ENCODE results near the gene CCDC191.

Gene CCDC191

GRCh38 chr3:114056130-114057010 lies at the start of gene CCDC191, which contains the start of gene QTRT2:
TSS of gene CCDC191 (minus strand) at chr3:114056526. CDS start at chr3:114056466, 60 bp downstream.
TSS of gene QTRT2 (plus strand) at chr3:114056737. CDS start at chr3:114065258, 8,521 bp downstream.
- Histone ChIP-seq H3K27ac (peak within 1 kb of the TSS; percentile 74), H3K79me2 (ENCODE audit: insufficient read depth, low read depth) (peaks cover 48% of the 10 kb centered on the region), H3K4me2 (peak within 1 kb of the TSS; percentile 92), H2AFZ (ENCODE audit: low read depth) (peak within 1 kb of the TSS; percentile 76), H3K4me1 (ENCODE audit: low read depth, poor library complexity, severe bottlenecking) (peaks cover 23% of the 10 kb centered on the region), H3K4me3 (IDR thresholded peaks at IDR 0.05; ENCODE audit: insufficient read depth, low read depth, low read length) (peak within 1 kb of the TSS; percentile 85), H4K20me1 (ENCODE audit: insufficient read depth) (no peaks in the 10 kb centered on the region), H3K9ac (peak within 1 kb of the TSS; percentile 87), H3K36me3 (ENCODE audit: insufficient read depth) (no peaks in the 10 kb centered on the region; the same call in 1 of the 2 replicates), H3K27me3 (ENCODE audit: insufficient read depth, low read depth) (no peaks in the 10 kb centered on the region)
- no peak for TF ChIP-seq CTCF (conservative IDR thresholded peaks at IDR 0.05; ENCODE audit: low read depth, low read length)

GRCh38 chr3:114104414-114104813 lies 48.1 kb upstream of the CCDC191 start:
- no peak overlapping the region for H3K9ac ChIP-seq
- TF ChIP-seq CTCF (conservative IDR thresholded peaks at IDR 0.05; ENCODE audit: low read depth, low read length) = no peak
- no peaks in the 10 kb centered on the region for H3K36me3 ChIP-seq (ENCODE audit: insufficient read depth)
- no peak overlapping the region for H3K4me3 ChIP-seq (IDR thresholded peaks at IDR 0.05; ENCODE audit: insufficient read depth, low read depth, low read length)
- H4K20me1 ChIP-seq (ENCODE audit: insufficient read depth) = no peaks in the 10 kb centered on the region
- H2AFZ ChIP-seq (ENCODE audit: low read depth) = no peak overlapping the region
- H3K4me2 ChIP-seq = no peak overlapping the region
- H3K27me3 ChIP-seq (ENCODE audit: insufficient read depth, low read depth) = no peaks in the 10 kb centered on the region
- no peaks in the 10 kb centered on the region for H3K79me2 ChIP-seq (ENCODE audit: insufficient read depth, low read depth)
- no peaks in the 10 kb centered on the region for H3K4me1 ChIP-seq (ENCODE audit: low read depth, poor library complexity, severe bottlenecking)
- H3K27ac ChIP-seq = no peak overlapping the region

- no peaks in the 10 kb centered on the region for H3K79me2 ChIP-seq (ENCODE audit: insufficient read depth, low read depth)
- H3K27ac ChIP-seq = no peak overlapping the region
- no peak overlapping the region for H3K4me3 ChIP-seq (IDR thresholded peaks at IDR 0.05; ENCODE audit: insufficient read depth, low read depth, low read length)
- TF ChIP-seq CTCF (conservative IDR thresholded peaks at IDR 0.05; ENCODE audit: low read depth, low read length) = no peak
- H3K27me3 ChIP-seq (ENCODE audit: insufficient read depth, low read depth) = no peaks in the 10 kb centered on the region
- no peak overlapping the region for H3K9ac ChIP-seq
- H3K4me1 ChIP-seq (ENCODE audit: low read depth, poor library complexity, severe bottlenecking) = no peaks in the 10 kb centered on the region
- no peak overlapping the region for H3K4me2 ChIP-seq
- H3K36me3 ChIP-seq (ENCODE audit: insufficient read depth) = no peaks in the 10 kb centered on the region
- no peaks in the 10 kb centered on the region for H4K20me1 ChIP-seq (ENCODE audit: insufficient read depth)
- H2AFZ ChIP-seq (ENCODE audit: low read depth) = no peak overlapping the region
Measured at GRCh38 chr3:114103858-114104257, 47.5 kb upstream of the CCDC191 start.

- Histone ChIP-seq H3K4me2 (no peak overlapping the region), H3K27me3 (ENCODE audit: insufficient read depth, low read depth) (no peaks in the 10 kb centered on the region), H3K79me2 (ENCODE audit: insufficient read depth, low read depth) (no peaks in the 10 kb centered on the region), H4K20me1 (ENCODE audit: insufficient read depth) (no peaks in the 10 kb centered on the region), H2AFZ (ENCODE audit: low read depth) (no peak overlapping the region), H3K36me3 (ENCODE audit: insufficient read depth) (no peaks in the 10 kb centered on the region), H3K4me3 (IDR thresholded peaks at IDR 0.05; ENCODE audit: insufficient read depth, low read depth, low read length) (no peak overlapping the region), H3K27ac (no peak overlapping the region), H3K9ac (no peak overlapping the region), H3K4me1 (ENCODE audit: low read depth, poor library complexity, severe bottlenecking) (no peaks in the 10 kb centered on the region)
- no peak for TF ChIP-seq CTCF (conservative IDR thresholded peaks at IDR 0.05; ENCODE audit: low read depth, low read length)
Measured at GRCh38 chr3:114103181-114103580, 46.9 kb upstream of the CCDC191 start.

All from KMS-11 (cell line).